Measurements from ENCODE around the gene RSRC1. TPM values are rescaled to one million over a fixed set of nuclear protein-coding genes. Genes with fewer than 3 reads are reported as not detected.

RSRC1 gene
- total RNA-seq, 1 experiment from 2014 or later = 35.8 TPM

DNA sequence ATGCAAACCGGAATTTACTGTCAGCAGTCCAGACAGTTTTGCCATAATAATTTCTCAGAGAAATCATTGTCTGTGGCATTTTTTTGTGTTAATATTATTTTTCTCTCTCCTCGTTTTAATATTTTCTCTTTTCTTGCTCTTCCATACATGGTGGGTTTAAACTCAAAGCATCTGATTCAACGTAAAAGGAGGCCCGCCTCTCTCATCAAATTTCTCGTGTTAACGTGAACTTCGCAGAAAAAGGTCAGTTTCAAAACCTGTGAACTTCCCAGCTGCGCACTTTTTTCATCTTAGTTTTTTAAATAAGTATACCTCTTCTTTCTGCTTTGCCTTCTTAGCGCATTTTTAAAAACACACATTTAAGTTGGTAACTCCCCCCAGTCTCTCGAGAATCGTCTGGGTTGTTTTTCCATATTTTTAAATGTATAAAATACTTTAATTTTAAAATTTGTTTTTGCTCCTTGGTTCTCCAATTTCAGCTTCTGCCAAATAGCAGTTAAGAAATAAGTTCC, 12.8 kb upstream of the RSRC1 start:
- DNase-seq (ENCODE audit: unreplicated experiment) = no peak
- no peaks in the 10 kb centered on the region for H3K36me3 Mint-ChIP-seq (ENCODE audit: insufficient read depth, unreplicated experiment)
- CTCF ChIA-PET = interaction anchor here (0.5 to 0.9 kb wide), 6 partner anchors 32 to 1769 kb away, joined by 3 to 4 read pairs (median 3); no protein-coding TSS in a partner anchor
- H3K4me1 Mint-ChIP-seq (ENCODE audit: insufficient read depth, unreplicated experiment) = peaks cover 6% of the 10 kb centered on the region
- intact Hi-C loops (cut with micrococcal nuclease) = loop anchor here (5.0 to 10.0 kb wide), 4 partner anchors 232 to 480 kb away; no protein-coding TSS in a partner anchor
- peak overlapping the region; percentile 84 for H3K4me3 Mint-ChIP-seq (ENCODE audit: unreplicated experiment)
- no peaks in the 10 kb centered on the region for H3K27me3 Mint-ChIP-seq (ENCODE audit: insufficient read depth, unreplicated experiment)
- BruUV-seq (replicated peaks) = no TSS peak
- TF ChIP-seq, protein P1, sequence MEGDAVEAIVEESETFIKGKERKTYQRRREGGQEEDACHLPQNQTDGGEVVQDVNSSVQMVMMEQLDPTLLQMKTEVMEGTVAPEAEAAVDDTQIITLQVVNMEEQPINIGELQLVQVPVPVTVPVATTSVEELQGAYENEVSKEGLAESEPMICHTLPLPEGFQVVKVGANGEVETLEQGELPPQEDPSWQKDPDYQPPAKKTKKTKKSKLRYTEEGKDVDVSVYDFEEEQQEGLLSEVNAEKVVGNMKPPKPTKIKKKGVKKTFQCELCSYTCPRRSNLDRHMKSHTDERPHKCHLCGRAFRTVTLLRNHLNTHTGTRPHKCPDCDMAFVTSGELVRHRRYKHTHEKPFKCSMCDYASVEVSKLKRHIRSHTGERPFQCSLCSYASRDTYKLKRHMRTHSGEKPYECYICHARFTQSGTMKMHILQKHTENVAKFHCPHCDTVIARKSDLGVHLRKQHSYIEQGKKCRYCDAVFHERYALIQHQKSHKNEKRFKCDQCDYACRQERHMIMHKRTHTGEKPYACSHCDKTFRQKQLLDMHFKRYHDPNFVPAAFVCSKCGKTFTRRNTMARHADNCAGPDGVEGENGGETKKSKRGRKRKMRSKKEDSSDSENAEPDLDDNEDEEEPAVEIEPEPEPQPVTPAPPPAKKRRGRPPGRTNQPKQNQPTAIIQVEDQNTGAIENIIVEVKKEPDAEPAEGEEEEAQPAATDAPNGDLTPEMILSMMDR (IDR thresholded peaks at IDR 0.05; ENCODE audit: unreplicated experiment) = no peak
- peak overlapping the region; percentile 58 for H3K27ac Mint-ChIP-seq (ENCODE audit: low read depth, unreplicated experiment)
- POLR2A ChIA-PET = interaction anchor here (0.6 to 1.0 kb wide), 3 partner anchors 232 to 1922 kb away, joined by 3 to 4 read pairs (median 4); no protein-coding TSS in a partner anchor
- H3K9me3 Mint-ChIP-seq (ENCODE audit: unreplicated experiment) = no peaks in the 10 kb centered on the region

DNA sequence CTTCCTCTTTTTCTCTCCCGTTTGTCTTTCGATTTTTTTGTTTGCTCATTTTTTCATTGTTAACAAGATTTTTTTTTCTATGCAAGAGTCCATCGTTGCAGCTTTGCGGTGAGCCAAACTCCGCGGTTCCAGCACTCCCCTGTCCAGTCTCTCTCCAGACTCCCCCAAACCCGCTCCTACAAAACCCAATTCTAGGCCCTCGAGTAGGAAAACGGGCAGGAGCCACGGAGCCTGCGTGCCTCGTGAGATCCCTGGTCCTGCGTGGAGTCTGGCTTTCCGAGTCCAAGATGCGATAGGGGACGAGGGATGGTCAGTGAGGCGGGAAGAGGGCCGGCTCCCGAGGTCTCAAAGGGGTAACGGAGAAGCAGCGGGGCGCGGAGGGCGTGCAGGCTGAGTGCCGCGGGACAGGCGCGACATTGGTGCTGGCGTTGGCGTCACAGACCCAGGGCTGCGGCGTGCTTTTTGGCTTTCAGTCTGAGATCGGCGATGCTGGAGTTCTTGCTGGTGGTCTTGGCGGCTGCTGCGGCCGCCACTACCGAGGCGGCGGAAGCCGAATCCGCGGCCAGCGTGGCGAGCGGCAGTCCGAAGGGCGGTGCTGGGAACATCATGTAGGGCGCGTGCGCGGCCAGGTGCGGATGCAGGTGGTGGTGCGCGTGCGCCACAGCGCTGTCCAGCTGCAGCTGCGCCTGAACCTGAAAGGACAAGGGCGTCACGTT, 12.1 kb upstream of the RSRC1 start:
- TF ChIP-seq, protein P1 (IDR thresholded peaks at IDR 0.05; ENCODE audit: unreplicated experiment) = no peak
- Mint-ChIP-seq H3K27ac (ENCODE audit: low read depth, unreplicated experiment) (peak overlapping the region; percentile 58), H3K36me3 (ENCODE audit: insufficient read depth, unreplicated experiment) (no peaks in the 10 kb centered on the region), H3K9me3 (ENCODE audit: unreplicated experiment) (no peaks in the 10 kb centered on the region), H3K4me1 (ENCODE audit: insufficient read depth, unreplicated experiment) (peaks cover 6% of the 10 kb centered on the region), H3K4me3 (ENCODE audit: unreplicated experiment) (peak overlapping the region; percentile 84), H3K27me3 (ENCODE audit: insufficient read depth, unreplicated experiment) (no peaks in the 10 kb centered on the region)
- ChIA-PET POLR2A (interaction anchor here (0.6 to 0.7 kb wide), 2 partner anchors 937 to 1922 kb away, joined by 3 to 4 read pairs; no protein-coding TSS in a partner anchor), CTCF (interaction anchor here (0.5 to 0.7 kb wide), 5 partner anchors 33 to 1769 kb away, joined by 3 to 4 read pairs (median 3); no protein-coding TSS in a partner anchor)
- DNase-seq (ENCODE audit: unreplicated experiment) = peak; percentile 74
- BruUV-seq (replicated peaks) = no TSS peak
- intact Hi-C loops (cut with micrococcal nuclease) = loop anchor here (5.0 to 10.0 kb wide), 4 partner anchors 233 to 480 kb away; no protein-coding TSS in a partner anchor

DNA sequence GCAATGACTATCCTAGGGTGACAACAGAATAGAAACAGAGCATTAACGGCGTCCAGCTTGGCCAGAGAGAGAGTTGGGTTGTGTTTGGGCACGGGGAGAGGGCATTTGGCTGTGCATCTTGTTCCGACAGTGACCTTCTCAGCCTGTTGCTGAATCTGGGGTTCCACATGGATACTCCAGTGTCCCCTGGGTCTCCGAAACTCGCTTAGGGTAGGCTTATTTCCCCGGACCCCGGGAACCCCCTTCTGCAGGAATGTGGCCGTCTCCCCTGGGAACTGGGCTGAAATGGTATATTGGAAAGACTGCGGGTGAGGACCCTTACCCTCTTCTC, 11.6 kb upstream of the RSRC1 start:
- Mint-ChIP-seq H3K9me3 (ENCODE audit: unreplicated experiment) (no peaks in the 10 kb centered on the region), H3K4me3 (ENCODE audit: unreplicated experiment) (peak overlapping the region; percentile 84), H3K27ac (ENCODE audit: low read depth, unreplicated experiment) (peak overlapping the region; percentile 58), H3K36me3 (ENCODE audit: insufficient read depth, unreplicated experiment) (no peaks in the 10 kb centered on the region), H3K4me1 (ENCODE audit: insufficient read depth, unreplicated experiment) (peaks cover 6% of the 10 kb centered on the region), H3K27me3 (ENCODE audit: insufficient read depth, unreplicated experiment) (no peaks in the 10 kb centered on the region)
- intact Hi-C loops (cut with micrococcal nuclease) = loop anchor here (5.0 to 10.0 kb wide), 4 partner anchors 233 to 481 kb away; no protein-coding TSS in a partner anchor
- CTCF ChIA-PET = interaction anchor here (0.8 kb wide), 1 partner anchor 12 kb away, joined by 3 read pairs; the partner anchor contains the start of gene RSRC1
- BruUV-seq (replicated peaks) = no TSS peak
- no peak for DNase-seq (ENCODE audit: unreplicated experiment)
- TF ChIP-seq, protein P1 (IDR thresholded peaks at IDR 0.05; ENCODE audit: unreplicated experiment) = no peak
- POLR2A ChIA-PET = interaction anchor here (0.9 kb wide), 1 partner anchor 13 kb away, joined by 3 read pairs; no protein-coding TSS in a partner anchor

DNA sequence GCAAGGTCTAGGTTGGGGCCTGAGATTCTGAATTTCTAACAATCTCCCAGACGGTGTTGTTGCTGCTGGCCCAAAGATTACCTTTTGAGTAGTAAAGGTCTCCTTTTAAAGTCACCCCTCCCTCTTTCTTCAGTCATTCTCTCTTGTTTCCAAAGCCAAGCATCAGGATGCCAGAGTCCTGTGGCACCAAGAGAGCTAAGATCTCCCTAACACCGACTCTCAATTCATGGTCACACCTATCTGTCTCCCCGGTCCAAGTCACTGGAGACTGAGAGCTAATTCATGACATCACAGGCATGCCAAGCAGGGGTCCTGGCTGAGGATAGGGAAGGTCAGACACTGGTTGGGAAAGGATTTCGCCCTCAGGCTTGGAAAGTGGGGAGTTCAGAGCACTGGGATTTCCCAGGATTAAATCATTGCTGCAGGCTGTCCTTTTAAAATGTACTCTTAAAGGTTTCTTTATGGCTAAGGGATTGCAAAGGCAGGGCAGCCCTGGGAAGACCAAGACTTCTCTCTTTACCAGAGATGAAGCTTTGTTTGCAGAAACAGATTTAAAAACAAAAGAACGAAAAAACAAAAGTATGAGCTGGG, 11.0 kb upstream of the RSRC1 start:
- no peaks in the 10 kb centered on the region for H3K27me3 Mint-ChIP-seq (ENCODE audit: insufficient read depth, unreplicated experiment)

More for the DNA sequence above, 11.0 kb upstream of the RSRC1 start:
- BruUV-seq (replicated peaks) = no TSS peak
- peaks cover 6% of the 10 kb centered on the region for H3K4me1 Mint-ChIP-seq (ENCODE audit: insufficient read depth, unreplicated experiment)
- CTCF ChIA-PET = interaction anchor here (0.6 to 0.9 kb wide), 5 partner anchors 11 to 567 kb away, joined by 3 read pairs; partner anchors contain the start of gene RSRC1
- TF ChIP-seq, protein P1 (IDR thresholded peaks at IDR 0.05; ENCODE audit: unreplicated experiment) = no peak
- no peaks in the 10 kb centered on the region for H3K9me3 Mint-ChIP-seq (ENCODE audit: unreplicated experiment)
- POLR2A ChIA-PET = interaction anchor here (0.9 to 1.9 kb wide), 2 partner anchors 11 to 14 kb away, joined by 3 to 12 read pairs; partner anchors contain the start of gene RSRC1
- DNase-seq (ENCODE audit: unreplicated experiment) = no peak
- no peak overlapping the region for H3K27ac Mint-ChIP-seq (ENCODE audit: low read depth, unreplicated experiment)
- H3K36me3 Mint-ChIP-seq (ENCODE audit: insufficient read depth, unreplicated experiment) = no peaks in the 10 kb centered on the region
- no peak overlapping the region for H3K4me3 Mint-ChIP-seq (ENCODE audit: unreplicated experiment)
- intact Hi-C loops (cut with micrococcal nuclease) = loop anchor here (5.0 to 10.0 kb wide), 4 partner anchors 234 to 482 kb away; no protein-coding TSS in a partner anchor
